Measurements from ENCODE around the gene TTI1.

The TTI1 gene

GRCh38 chr20:38066969-38067716 lies 33.9 kb upstream of the TTI1 start:
- Mint-ChIP-seq H3K27me3 (ENCODE audit: low read depth) (no peaks in the 10 kb centered on the region), H3K27ac (peak overlapping the region; percentile 33 to 73 (median 49)), H3K4me1 (peaks cover 26% of the 10 kb centered on the region), H3K4me3 (no peak overlapping the region), H3K9me3 (no peaks in the 10 kb centered on the region), H3K36me3 (ENCODE audit: low read depth) (peaks cover 79% of the 10 kb centered on the region)
- no peak for TF ChIP-seq CTCF (IDR thresholded peaks at IDR 0.05; ENCODE audit: unreplicated experiment in 3 of 3)

- Mint-ChIP-seq H3K4me3 (no peak overlapping the region), H3K9me3 (no peaks in the 10 kb centered on the region), H3K27me3 (ENCODE audit: low read depth) (no peaks in the 10 kb centered on the region), H3K4me1 (peaks cover 26% of the 10 kb centered on the region), H3K27ac (peak overlapping the region in 2 of 3 experiments; percentile 9 to 52), H3K36me3 (ENCODE audit: low read depth) (peaks cover 66% of the 10 kb centered on the region)
- TF ChIP-seq CTCF (IDR thresholded peaks at IDR 0.05; ENCODE audit: unreplicated experiment in 3 of 3), result no peak
These were observed 32.6 kb upstream of the TTI1 start for GRCh38 chr20:38065764-38066375.

- Mint-ChIP-seq H3K27me3 (ENCODE audit: low read depth) (no peaks in the 10 kb centered on the region), H3K4me3 (no peak overlapping the region), H3K36me3 (ENCODE audit: low read depth) (peaks cover 49% of the 10 kb centered on the region), H3K27ac (peak overlapping the region in 2 of 3 experiments; percentile 59 to 67), H3K4me1 (peaks cover 22% of the 10 kb centered on the region), H3K9me3 (no peaks in the 10 kb centered on the region)
- no peak for TF ChIP-seq CTCF (IDR thresholded peaks at IDR 0.05; ENCODE audit: unreplicated experiment in 3 of 3)
These were observed 30.8 kb upstream of the TTI1 start for GRCh38 chr20:38063911-38064530.

- no peak for TF ChIP-seq CTCF (IDR thresholded peaks at IDR 0.05; ENCODE audit: unreplicated experiment in 3 of 3)
- Mint-ChIP-seq H3K4me1 (peaks cover 21% of the 10 kb centered on the region), H3K36me3 (ENCODE audit: low read depth) (peaks cover 40% of the 10 kb centered on the region), H3K9me3 (no peaks in the 10 kb centered on the region), H3K27me3 (ENCODE audit: low read depth) (no peaks in the 10 kb centered on the region), H3K4me3 (no peak overlapping the region), H3K27ac (no peak overlapping the region)
These were observed 29.6 kb upstream of the TTI1 start for GRCh38 chr20:38062890-38063289.

GRCh38 chr20:38061109-38061508 lies 27.9 kb upstream of the TTI1 start:
- Mint-ChIP-seq H3K27me3 (ENCODE audit: low read depth) (no peaks in the 10 kb centered on the region), H3K4me1 (peaks cover 17% of the 10 kb centered on the region), H3K27ac (no peak overlapping the region), H3K36me3 (ENCODE audit: low read depth) (peaks cover 31% of the 10 kb centered on the region), H3K9me3 (no peaks in the 10 kb centered on the region), H3K4me3 (no peak overlapping the region)
- TF ChIP-seq CTCF (IDR thresholded peaks at IDR 0.05; ENCODE audit: unreplicated experiment in 3 of 3), result no peak
